CD4-positive, alpha-beta T cell treated with Interferon gamma for 1 hour (primary cell): ENCODE results near the gene RABGAP1L.

Source experiments
- DNase-seq: peaks from one replicate; pipeline ENCODE4 v3.0.0-alpha.2; 2020

The RABGAP1L gene

DNA sequence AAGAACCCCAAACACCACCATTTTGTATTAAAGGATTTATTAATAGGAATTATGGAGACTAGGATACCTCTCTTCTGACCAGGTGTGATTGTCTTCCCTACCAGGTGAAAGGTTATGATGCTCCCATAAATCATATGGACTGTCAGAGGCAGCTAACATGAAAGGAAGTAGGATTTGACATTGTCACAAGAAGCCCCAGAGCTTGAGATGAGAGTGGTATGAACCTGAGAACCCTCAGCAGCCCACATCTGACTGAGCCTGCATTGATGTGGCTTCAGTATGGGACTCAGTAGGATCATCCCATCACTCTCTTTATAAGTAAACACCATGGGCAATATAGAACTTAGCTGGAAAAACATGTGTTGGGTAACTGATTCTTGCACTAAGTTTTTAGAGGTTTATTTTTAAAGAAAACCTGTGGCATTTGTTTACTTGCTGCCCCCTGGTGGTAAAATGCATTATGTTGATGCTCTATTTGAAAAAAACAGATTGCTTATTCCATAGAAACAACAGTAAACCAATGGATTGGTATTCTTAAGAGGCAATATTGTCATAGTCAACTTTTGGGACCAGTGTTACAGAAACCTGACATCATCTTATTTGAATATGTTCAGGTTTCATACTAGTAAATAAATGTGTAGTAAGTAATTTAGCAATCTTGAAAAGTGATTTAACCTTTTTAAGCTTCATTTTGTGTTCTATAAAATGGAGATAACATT is 823.8 kb downstream of the RABGAP1L start:
- DNase-seq: no peak

DNA sequence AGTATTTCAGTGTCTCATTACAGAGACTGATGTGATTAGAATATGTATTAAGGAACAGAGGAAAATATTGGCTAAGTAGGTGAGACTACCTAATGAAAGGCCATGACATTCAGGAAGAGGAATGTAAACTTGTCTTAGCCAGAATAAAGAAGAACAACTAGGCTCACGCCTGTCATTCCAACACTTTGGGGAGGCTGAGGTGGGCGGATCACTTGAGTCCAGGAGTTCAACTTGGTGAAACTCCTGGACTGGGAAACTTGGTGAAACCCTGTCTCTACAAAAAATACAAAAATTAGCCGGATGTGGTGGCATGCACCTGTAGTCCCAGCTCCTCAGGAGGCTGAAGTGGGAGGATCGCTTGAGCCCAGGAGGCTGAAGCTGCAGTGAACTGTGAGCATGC is 825.6 kb downstream of the RABGAP1L start:
- no peak for DNase-seq

DNA sequence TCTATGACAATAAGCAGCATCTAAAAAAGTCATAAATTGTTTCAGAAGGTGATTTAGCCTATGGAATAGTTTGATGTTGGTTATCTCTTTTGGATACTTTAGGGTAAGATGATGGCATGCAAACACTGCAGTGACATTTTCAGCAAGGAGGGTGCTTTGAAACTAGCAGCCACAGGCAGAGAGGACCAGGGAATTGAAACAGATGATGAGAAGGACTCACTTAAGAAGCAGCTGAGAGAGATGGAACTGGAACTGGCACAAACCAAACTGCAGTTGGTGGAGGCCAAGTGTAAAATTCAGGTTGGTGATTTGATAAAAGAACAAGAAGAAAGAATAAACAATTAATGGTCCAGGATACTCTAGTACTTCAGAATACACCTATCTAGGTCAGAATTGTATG is 829.2 kb downstream of the RABGAP1L start:
- no peak for DNase-seq

DNA sequence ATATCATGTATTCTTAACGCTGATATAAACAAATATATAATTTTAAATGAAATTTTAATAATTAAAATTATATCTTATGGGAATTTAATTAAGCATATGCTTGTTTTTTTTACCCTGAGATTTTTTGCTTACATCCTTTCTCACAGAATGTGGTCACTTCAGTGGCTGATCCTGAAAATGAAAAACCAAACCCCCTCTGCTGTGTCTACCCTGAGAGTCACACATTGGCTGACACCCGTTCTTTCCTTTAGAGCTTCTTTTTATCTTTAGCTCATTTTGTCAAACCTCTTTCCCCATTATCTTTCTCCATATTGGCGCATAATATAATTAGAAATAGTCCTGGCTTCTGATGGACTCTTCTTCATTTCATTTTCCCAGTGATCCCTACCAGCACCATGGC is 829.7 kb downstream of the RABGAP1L start:
- DNase-seq: no peak

DNA sequence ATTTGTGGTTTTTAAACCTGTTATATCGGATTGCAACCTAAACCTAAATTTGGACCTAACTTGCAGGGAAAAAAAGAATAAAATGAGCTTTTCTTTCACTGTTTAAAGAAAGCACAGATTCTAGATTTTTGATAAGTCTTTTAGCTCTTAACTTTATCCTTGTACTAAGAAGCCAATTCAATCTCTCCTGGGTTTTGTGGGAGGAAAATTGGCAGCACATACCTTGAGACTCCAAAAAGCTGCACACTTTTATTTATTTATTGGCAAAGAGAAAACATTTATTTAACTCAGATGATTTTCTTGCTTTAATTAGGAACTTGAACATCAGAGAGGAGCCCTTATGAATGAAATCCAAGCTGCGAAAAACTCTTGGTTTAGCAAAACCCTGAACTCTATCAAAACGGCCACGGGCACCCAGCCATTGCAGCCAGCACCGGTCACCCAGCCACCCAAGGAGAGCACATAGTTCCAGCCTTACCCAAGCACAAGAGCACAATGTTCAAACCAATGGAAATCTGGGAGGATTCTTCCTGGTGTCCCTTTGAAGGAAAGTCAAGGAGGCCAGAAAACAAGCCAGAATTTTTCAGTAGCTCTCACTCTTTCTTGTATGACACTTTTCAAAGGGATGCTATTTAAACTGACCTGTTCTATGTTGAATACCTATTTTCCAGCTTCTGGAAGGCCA is 830.4 kb downstream of the RABGAP1L start:
- no peak for DNase-seq

DNA sequence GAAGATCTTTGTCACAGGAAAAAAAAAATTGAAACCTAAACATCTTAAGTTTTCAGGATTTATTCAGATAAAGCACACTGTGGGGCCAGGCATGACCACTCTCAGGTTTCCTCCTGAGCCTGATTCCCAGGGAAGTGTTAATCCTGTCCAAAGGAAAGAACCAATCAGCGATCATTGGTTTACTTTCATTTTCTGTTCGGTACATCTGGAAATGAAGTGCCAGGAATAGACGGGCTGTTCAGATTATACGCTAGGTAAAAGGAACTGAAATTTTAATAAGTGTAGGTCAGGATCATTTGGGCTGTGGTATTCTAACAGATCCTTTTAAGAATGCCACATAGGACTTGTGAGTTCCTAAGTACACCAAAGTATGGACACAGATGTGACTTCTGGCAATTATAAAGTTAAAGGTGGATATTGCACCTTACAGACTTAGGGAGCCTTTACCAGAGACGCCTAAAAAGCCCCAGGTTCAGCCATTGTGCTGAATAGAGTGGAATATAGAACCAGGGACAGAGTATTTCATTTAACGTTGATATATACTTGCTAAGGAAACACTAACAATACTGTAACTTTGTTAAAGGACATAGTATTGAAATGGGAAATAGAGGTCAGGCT is 831.2 kb downstream of the RABGAP1L start:
- no peak for DNase-seq

DNA sequence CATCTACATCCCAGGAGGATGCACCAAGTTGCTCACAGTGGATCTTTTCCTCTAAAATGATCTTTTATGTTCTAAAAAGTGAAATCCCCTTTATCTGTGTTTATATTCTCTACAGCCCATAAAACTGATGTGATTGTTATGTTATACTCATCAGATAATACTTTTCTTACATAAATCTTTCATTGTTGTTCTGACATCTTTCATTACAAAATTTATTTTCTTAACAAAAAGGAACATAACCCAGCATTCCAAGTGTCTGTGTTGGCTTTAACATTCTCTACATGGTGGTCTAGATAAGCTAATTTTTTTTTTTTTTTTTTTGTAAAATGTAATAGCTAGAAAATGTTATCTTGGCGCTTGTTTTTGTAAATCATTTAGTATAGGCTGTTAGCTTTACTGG is 832.2 kb downstream of the RABGAP1L start:
- DNase-seq: no peak

DNA sequence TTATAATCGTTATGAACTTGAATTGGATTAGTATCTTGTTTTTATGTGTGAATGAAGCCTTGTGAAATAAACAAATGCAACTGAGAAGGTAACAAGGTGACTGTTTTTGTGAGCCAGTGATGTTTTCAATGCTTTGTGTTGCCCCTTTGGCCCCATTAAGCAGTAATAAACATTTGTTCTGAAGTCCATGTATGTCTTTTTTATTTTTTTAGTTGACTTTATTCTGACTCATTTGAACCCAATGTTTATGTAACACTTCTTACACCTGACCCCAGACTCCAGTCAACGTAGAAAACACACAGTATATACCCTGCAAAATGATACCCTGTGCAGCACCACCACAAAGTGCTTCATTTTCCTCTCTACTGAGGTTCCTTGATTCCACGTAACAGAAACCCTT is 835.8 kb downstream of the RABGAP1L start:
- no peak for DNase-seq

DNA sequence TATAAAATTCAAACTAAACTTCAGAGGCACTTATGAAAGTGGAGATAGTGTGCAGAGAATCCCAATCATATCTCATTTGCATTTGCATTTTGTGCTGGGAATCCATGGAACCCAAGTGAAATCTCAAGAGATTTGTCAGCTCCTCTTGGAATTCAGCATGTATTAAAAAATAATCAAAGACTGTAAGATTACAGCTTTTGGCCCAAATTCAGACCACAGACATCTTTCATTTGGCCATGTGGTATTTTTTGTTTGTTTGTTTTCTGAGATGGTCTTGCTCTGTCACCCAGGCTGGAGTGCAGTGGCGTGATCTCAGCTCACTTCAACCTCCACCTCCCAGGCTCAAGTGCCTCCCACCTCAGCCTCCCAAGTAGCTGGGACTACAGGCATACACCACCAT is 836.6 kb downstream of the RABGAP1L start:
- no peak for DNase-seq

DNA sequence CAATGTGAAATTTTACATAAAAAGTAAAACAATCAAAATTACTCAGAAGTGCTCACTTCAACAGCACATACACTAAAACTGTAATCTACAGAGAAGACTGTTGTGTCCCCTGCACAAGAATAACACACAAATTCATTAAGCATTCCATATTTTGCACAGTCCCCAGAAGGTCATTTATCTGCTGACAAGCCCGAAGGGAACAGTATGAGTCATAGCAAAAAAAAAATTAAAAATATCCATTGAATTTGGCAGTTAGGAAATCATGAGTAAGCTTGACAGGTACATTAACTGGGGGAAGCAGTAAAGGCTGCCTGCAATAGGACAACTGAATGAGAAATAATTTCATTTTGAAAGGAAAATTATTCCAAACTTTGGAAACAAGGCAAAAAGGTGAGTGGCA is 837.2 kb downstream of the RABGAP1L start:
- DNase-seq: no peak

DNA sequence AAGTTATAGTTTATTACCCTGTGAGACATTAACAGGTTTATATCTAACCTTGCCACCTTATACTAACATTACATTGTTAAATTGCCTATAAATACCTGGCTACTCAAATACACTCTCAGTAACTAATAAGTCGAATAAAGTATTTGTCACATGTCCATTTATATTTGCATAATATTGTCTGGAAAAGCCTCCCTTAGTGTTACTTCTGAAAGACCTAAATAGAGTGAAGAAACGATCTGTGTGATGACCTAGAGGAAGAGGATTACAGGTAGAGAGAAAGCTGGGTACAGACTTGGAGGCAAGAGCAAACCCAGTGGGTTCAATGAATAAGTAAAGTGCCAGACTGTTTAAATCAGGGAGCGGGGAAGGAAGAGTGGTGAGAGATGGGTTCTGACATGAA is 837.7 kb downstream of the RABGAP1L start:
- no peak for DNase-seq

DNA sequence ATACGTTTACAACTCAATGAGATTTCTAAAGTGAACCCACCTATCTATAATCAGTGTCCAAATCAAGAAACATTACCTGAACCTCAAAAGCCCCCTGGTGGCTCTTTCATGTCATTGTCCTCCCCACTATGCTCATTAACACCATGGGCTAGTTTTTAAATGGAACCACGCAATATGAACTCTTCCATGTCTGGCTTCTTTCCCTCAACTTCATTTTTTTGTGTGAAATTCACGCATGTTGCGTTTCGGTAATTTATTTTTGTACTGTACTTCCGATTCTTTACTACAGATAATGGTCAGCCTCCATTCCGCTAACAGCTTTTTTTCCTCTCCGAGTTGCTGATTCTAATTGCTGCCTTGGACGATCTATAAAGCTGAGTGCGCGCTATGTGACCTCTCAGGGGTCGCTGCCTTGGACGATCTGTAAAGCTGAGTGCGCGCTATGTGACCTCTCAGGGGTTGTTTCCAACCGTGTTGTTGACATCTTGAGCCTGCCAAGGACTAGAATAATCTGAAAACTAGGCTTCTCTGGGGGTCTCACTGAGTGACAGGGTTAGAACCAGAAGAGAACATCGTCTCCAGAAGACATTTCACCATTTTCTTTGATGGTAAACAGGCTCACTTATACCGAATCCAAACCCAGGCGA is 839.4 kb downstream of the RABGAP1L start:
- peak; percentile 63 for DNase-seq

DNA sequence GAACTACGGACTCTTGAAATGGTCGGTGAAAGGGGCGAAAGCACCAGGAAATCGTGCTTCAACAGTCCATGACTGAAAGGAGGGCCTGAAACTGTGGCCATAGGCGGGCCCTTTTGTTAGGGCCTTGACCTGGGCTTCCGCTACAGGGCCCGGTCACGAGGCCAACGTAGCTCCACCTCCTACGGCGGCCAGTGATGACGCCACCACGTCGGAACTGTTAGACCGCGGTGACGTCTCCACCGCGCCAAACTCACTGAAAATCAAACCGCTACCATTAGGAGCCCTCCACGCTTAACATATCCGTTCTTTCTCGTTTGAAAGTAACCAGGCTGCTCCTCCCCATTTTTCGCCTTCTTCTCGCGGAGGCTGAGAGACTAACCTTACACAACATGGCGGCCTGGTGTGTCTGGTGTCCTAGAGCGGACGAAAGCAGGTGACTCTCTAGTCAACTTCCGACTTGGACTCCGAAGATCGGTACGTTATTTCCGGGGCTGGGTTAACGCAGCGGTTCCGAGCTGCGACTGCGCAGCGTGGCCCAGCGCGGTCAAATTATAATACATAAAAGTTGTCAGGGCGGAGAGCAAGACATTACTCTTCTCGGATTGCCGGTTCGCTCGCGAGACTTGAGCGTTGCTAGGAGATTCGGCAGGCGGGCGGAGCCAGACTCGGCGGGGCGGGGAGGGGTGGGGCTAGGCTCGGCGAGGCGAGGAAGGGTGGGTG is 840.1 kb downstream of the RABGAP1L start:
- peak; percentile 99 for DNase-seq

DNA sequence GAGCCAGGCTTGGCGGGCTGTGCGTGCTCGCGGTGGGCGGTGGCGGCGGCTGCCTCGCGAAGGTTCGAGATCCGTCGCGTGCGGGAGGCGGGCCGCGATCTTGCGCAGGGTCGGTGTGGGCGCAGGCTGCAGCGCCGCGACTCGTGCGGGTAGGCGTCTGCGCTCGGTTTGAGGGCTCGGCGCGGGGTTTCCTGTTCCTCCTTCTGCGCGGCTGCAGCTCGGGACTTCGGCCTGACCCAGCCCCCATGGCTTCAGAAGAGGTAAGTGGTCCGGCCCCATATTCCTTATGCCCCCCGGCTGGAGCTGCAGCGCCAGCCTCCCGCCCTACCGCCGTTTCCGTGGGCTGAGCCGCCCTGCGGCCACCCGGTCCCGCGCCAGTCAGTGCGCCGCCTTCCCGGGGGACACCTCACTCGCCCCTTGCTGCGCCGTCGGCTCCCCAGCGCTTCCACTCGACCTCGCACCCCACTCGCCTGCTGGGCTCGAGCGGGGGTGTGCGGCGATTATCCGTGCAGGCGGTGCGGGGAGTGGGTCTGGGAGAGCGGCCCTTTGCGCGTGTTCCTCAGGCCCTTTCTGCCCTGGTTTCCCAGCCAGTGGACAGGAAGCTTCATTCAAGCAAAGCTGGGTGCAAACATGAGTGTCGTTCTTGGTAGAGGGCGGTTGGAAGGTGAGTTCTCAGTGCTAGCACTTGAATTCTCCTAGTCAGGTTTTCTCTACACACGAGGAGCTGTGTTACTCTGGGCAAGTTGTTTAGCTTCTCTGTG is 840.8 kb downstream of the RABGAP1L start, which contains the start of gene CACYBP:
Gene CACYBP (plus strand): TSS at position 12 of the 761 bp plus-strand sequence. CDS start 234 bp downstream, at position 246.
- no peak for DNase-seq

DNA sequence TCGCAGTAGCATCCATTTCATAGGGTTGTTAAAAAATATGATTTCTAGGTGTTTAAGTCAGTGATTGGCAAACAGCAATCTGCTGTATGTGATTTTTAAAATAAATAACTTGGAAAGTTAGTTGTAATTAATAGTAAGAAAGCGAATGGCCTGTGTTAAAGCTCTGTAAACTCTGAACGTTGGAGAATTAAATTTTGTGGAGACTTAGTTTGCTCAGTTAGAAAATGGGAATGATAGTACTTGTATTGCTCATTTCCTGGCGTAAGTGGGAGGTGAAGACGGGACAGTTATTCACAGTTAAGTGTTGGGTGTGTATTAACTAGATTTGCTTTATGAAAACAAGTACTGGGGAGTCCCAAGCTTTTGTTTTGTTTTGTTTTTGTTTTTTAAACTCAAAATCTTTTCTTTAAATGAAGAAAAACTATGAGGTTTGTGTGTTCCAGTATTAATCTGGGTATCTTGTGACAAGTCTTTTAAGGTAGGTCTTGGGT is 841.4 kb downstream of the RABGAP1L start:
- no peak for DNase-seq

DNA sequence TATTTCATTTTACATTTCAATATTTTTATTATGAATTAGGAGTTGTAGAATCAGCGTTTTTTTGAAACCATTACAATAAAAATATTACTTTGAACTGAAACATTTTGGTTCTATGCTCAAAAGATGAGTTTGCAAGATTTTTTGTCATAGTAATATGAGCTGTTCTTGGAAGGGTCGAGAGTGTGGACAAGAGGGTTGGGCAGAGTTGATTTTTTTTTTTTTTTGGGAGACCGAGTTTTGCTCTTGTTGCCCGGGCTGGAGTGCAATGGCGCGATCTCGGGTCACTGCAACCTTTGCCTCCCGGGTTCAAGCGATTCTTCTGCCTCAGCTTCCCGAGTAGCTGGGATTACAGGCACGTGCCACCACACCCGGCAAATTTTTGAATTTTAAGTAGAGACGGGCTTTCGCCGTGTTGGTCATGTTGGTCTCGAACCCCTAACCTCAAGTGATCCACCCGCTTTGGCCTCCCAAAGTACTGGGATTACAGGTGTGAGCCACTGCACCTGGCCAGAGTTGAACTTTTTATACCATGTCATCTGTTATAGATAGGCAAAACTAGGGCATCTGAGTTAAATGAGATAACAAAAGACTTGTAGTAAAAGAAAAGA is 843.7 kb downstream of the RABGAP1L start:
- DNase-seq: no peak

DNA sequence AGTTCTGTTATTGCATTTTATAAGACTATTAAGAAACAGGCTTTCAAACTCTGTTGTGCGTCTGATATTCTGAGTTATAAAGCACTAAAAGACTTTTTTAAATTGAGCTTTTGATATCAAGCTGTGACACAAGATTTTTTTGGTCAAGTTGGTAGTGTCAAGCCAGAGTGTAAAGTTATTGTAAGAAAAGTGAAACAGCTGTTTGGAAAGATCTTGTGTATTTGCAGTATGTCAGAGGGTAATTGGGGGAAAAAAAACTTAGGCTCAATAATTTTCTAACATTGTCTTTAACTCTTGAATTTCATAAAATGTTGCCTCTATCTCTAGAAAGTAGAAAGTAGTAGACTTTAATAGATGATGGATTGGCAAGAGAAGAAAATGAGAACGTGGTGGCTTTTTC is 844.2 kb downstream of the RABGAP1L start:
- DNase-seq: no peak

DNA sequence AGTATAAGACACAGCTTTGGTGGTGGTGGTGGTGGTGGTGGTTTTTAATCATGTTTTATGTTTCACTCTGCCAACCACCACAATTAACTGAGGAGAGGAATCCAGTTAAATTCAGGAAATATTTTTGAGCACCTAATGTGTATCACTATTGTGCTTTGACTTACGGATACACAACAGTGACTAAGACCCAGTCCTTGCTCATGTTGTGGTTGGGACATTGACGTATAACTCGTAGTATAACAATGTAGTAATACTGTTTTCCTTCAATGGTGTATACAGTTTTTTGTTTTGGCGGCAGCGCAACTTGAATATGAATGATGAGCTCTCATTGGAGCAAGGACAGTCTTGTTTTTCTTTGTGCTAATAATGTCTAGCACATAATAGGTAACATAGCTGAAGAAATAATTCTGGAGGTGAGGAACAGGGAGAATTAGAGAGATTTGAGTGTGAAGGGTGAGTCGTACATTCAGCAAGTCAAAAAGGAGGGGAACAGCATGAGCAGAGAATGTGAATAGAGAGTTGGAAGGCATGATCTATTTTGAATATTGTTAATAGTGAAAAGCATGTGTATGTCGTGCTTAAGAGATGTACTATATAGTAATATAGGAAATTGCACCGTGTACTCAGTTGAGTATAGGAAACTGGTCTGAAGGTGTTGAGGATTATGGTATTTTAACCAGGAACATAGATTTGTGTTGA is 845.9 kb downstream of the RABGAP1L start:
- no peak for DNase-seq

DNA sequence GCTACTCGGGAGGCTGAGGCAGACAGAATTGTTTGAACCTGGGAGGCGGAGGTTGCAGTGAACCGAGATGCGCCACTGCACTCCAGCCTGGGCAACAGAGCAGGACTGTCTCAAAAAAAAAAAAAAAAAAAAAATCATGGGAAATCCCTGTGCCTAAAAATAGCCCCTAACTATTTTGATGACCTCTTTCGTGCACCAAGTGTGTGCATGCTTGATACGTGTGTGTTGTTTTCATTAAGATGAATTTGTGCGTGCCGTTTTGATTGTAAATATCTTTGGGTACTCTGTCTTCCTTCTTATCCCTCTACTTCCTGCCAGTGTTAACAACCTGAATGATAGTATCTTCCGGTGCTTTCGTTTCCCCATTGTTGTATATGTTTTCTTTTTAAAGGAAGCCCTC is 850.2 kb downstream of the RABGAP1L start:
- no peak for DNase-seq

DNA sequence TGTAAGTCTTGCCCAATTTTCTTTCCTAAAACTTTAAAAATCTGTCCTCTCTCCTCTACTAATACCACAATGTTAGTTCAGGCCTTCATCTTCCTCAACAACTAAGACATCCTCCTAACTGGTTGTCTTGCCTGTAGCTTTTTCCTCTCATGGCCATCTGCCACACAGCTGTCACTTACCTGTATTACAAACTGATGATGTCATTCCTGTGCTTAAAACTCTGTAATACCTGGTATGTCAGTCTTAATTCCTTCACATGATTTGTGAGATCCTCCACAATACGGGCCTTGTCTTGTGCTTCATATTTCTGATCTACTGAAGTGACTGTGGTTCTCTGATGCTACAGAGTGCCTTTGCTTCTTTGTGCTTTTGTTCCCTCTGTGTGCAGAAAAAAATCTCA is 854.1 kb downstream of the RABGAP1L start:
- DNase-seq: no peak

DNA sequence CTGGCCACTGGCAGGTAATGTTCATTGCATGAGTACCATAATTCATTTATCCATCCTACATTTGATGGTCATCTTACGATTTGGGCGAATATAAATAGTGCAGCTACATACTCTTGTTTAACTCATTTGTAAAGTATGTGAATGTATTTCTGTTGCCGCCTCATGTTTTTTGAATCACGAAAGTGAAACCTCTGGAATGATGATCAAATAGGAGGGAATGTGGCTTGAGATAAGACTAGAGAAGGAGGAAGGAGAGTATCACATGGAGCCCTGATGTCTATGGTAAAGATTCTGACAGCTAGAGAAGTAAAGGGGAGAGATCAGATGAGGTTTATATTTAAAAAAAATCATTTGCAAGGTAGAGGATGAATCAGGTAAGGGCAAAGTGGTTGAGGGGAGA is 855.9 kb downstream of the RABGAP1L start:
- no peak for DNase-seq
